Duodenal mucosa (tissue), 2 donors: Measurements from ENCODE around the gene AQP12A.

Source experiments
- H3K27ac ChIP-seq: one replicate; pipeline ENCODE4 v1.7.0; 2013; ENCODE audit warnings: low read depth, low read length
- H3K27me3 ChIP-seq, 2 donors: one replicate each; pipeline ENCODE4 v1.7.0; 2013; ENCODE audit warnings: low read length in 2 of 2, control low read depth in 1 of 2; ENCODE audit not compliant: insufficient read depth in 2 of 2, control insufficient read depth in 1 of 2
- H3K36me3 ChIP-seq, 2 donors: one replicate each; pipeline ENCODE4 v1.7.0; 2013; ENCODE audit warnings: low read length in 2 of 2, control low read depth in 1 of 2; ENCODE audit not compliant: insufficient read depth in 2 of 2, control insufficient read depth in 1 of 2
- H3K4me1 ChIP-seq, 2 donors: one replicate each; pipeline ENCODE4 v1.7.0; 2013; ENCODE audit warnings: low read length in 2 of 2, control low read depth in 1 of 2; ENCODE audit not compliant: insufficient read depth in 2 of 2, control insufficient read depth in 1 of 2
- H3K4me3 ChIP-seq, 2 donors: one replicate each; pipeline ENCODE4 v1.7.0; 2013; ENCODE audit warnings: low read length in 2 of 2, low read depth in 1 of 2
- H3K9ac ChIP-seq, 2 donors: one replicate each; pipeline ENCODE4 v1.7.0; 2013; ENCODE audit warnings: low read length in 2 of 2, low read depth in 1 of 2
- H3K9me3 ChIP-seq, 2 donors: one replicate each; pipeline ENCODE4 v1.7.0; 2013; ENCODE audit warnings: low read length in 2 of 2, control low read depth in 1 of 2; ENCODE audit not compliant: control insufficient read depth in 1 of 2

AQP12A gene

GRCh38 chr2:240722796-240723735, 31.4 kb downstream of the AQP12A start:
- Histone ChIP-seq H3K27me3 (no peaks in the 10 kb centered on the region), H3K4me1 (no peaks in the 10 kb centered on the region), H3K9ac (no peak overlapping the region), H3K9me3 (no peaks in the 10 kb centered on the region), H3K36me3 (no peaks in the 10 kb centered on the region), H3K27ac (no peak overlapping the region), H3K4me3 (no peak overlapping the region)

GRCh38 chr2:240723851-240724250, 32.2 kb downstream of the AQP12A start:
- Histone ChIP-seq H3K9me3 (no peaks in the 10 kb centered on the region), H3K36me3 (no peaks in the 10 kb centered on the region), H3K4me1 (no peaks in the 10 kb centered on the region), H3K4me3 (no peak overlapping the region), H3K27ac (no peak overlapping the region), H3K9ac (no peak overlapping the region), H3K27me3 (no peaks in the 10 kb centered on the region)

GRCh38 chr2:240724431-240724830, 32.8 kb downstream of the AQP12A start:
- no peak overlapping the region for H3K27ac ChIP-seq
- no peaks in the 10 kb centered on the region for H3K9me3 ChIP-seq
- H3K27me3 ChIP-seq: no peaks in the 10 kb centered on the region
- no peaks in the 10 kb centered on the region for H3K36me3 ChIP-seq
- no peaks in the 10 kb centered on the region for H3K4me1 ChIP-seq
- no peak overlapping the region for H3K9ac ChIP-seq
- H3K4me3 ChIP-seq: no peak overlapping the region

GRCh38 chr2:240725266-240725665, 33.6 kb downstream of the AQP12A start:
- Histone ChIP-seq H3K27ac (no peak overlapping the region), H3K9me3 (no peaks in the 10 kb centered on the region), H3K36me3 (no peaks in the 10 kb centered on the region), H3K9ac (no peak overlapping the region), H3K4me3 (no peak overlapping the region), H3K27me3 (no peaks in the 10 kb centered on the region), H3K4me1 (no peaks in the 10 kb centered on the region)

GRCh38 chr2:240725671-240726070, 34.0 kb downstream of the AQP12A start:
- Histone ChIP-seq H3K9ac (no peak overlapping the region), H3K4me3 (no peak overlapping the region), H3K9me3 (no peaks in the 10 kb centered on the region), H3K4me1 (no peaks in the 10 kb centered on the region), H3K27me3 (peaks cover 0 to 1% of the 10 kb centered on the region in 2 donors), H3K27ac (no peak overlapping the region), H3K36me3 (no peaks in the 10 kb centered on the region)

GRCh38 chr2:240726876-240727275, 35.2 kb downstream of the AQP12A start:
- Histone ChIP-seq H3K9me3 (no peaks in the 10 kb centered on the region), H3K27ac (no peak overlapping the region), H3K36me3 (no peaks in the 10 kb centered on the region)

GRCh38 chr2:240727439-240727838, 35.8 kb downstream of the AQP12A start:
- Histone ChIP-seq H3K4me3 (no peak overlapping the region), H3K9ac (no peak overlapping the region), H3K4me1 (no peaks in the 10 kb centered on the region), H3K9me3 (no peaks in the 10 kb centered on the region), H3K27ac (no peak overlapping the region), H3K27me3 (peaks cover 0 to 9% of the 10 kb centered on the region in 2 donors), H3K36me3 (no peaks in the 10 kb centered on the region)

More at GRCh38 chr2:240726876-240727275, 35.2 kb downstream of the AQP12A start:
- Histone ChIP-seq H3K9ac (no peak overlapping the region), H3K4me1 (no peaks in the 10 kb centered on the region), H3K27me3 (peaks cover 0 to 9% of the 10 kb centered on the region in 2 donors), H3K4me3 (no peak overlapping the region)

- H3K9me3 ChIP-seq: no peaks in the 10 kb centered on the region
- H3K36me3 ChIP-seq: no peaks in the 10 kb centered on the region
- no peaks in the 10 kb centered on the region for H3K4me1 ChIP-seq
- H3K27me3 ChIP-seq: peaks cover 0 to 9% of the 10 kb centered on the region in 2 donors
- H3K9ac ChIP-seq: no peak overlapping the region
- H3K4me3 ChIP-seq: no peak overlapping the region
- no peak overlapping the region for H3K27ac ChIP-seq
Observed at GRCh38 chr2:240727913-240728312, 36.2 kb downstream of the AQP12A start.

- H3K36me3 ChIP-seq: no peaks in the 10 kb centered on the region
- H3K4me3 ChIP-seq: no peak overlapping the region
- H3K27ac ChIP-seq: no peak overlapping the region
- no peak overlapping the region for H3K9ac ChIP-seq
- no peaks in the 10 kb centered on the region for H3K4me1 ChIP-seq
- H3K27me3 ChIP-seq: peaks cover 0 to 9% of the 10 kb centered on the region in 2 donors
- H3K9me3 ChIP-seq: no peaks in the 10 kb centered on the region
Observed at GRCh38 chr2:240728361-240728760, 36.7 kb downstream of the AQP12A start.

GRCh38 chr2:240728827-240729226, 37.2 kb downstream of the AQP12A start:
- Histone ChIP-seq H3K9me3 (no peaks in the 10 kb centered on the region), H3K4me3 (no peak overlapping the region), H3K4me1 (no peaks in the 10 kb centered on the region), H3K27me3 (peaks cover 0 to 9% of the 10 kb centered on the region in 2 donors), H3K36me3 (no peaks in the 10 kb centered on the region), H3K9ac (no peak overlapping the region), H3K27ac (no peak overlapping the region)
